ENCODE data around the gene ZSCAN5B. TPM values are rescaled to one million over a fixed set of nuclear protein-coding genes. Genes with fewer than 3 reads are reported as not detected.

Gene ZSCAN5B
- total RNA-seq, 1 donor from 2014 or later: not detected

Other genes starting within 250 kb of the ZSCAN5B start
- gene NLRP8, start 250.0 kb downstream of the ZSCAN5B start, total RNA-seq: not detected
- not detected for gene NLRP5, start 211.0 kb downstream of the ZSCAN5B start, total RNA-seq
- 31.8 TPM for gene ZNF787, start 76.5 kb downstream of the ZSCAN5B start, total RNA-seq
- 19.2 TPM for gene ZNF444, start 56.5 kb downstream of the ZSCAN5B start, total RNA-seq
- gene GALP, start 21.8 kb downstream of the ZSCAN5B start, total RNA-seq: not detected
- not detected for gene ZSCAN5C, start 4.5 kb upstream of the ZSCAN5B start, total RNA-seq
- gene EDDM13, start 75.0 kb upstream of the ZSCAN5B start, total RNA-seq: 0.55 TPM
- gene ZSCAN5A, start 117.1 kb upstream of the ZSCAN5B start, total RNA-seq: 16.7 TPM
- 4.4 TPM for gene ZNF582, start 195.8 kb upstream of the ZSCAN5B start, total RNA-seq
- 7.0 TPM for gene ZNF583, start 206.5 kb upstream of the ZSCAN5B start, total RNA-seq

All from left ventricle myocardium inferior (tissue), 1 donor.